Measurements from ENCODE around the gene GPC5.

Gene GPC5

GRCh38 chr13:91464336-91464735 is 65.9 kb downstream of the GPC5 start:
- DNase-seq: no peak

- no peak for DNase-seq
Measured at GRCh38 chr13:91467236-91467635, 68.8 kb downstream of the GPC5 start.

- DNase-seq: no peak
Measured at GRCh38 chr13:91468301-91468700, 69.9 kb downstream of the GPC5 start.

GRCh38 chr13:91470084-91470621 is 71.7 kb downstream of the GPC5 start:
- DNase-seq: no peak

GRCh38 chr13:91470681-91471080 is 72.3 kb downstream of the GPC5 start:
- no peak for DNase-seq

GRCh38 chr13:91482427-91482826 is 84.0 kb downstream of the GPC5 start:
- DNase-seq: no peak

- no peak for DNase-seq
Measured at GRCh38 chr13:91491980-91492379, 93.6 kb downstream of the GPC5 start.

GRCh38 chr13:91493442-91493841 is 95.0 kb downstream of the GPC5 start:
- no peak for DNase-seq

GRCh38 chr13:91498298-91498697 is 99.9 kb downstream of the GPC5 start:
- DNase-seq: no peak

GRCh38 chr13:91504216-91504615 is 105.8 kb downstream of the GPC5 start:
- DNase-seq: no peak

- DNase-seq: no peak
Measured at GRCh38 chr13:91506759-91507158, 108.3 kb downstream of the GPC5 start.

- no peak for DNase-seq
Measured at GRCh38 chr13:91510058-91510457, 111.6 kb downstream of the GPC5 start.

- no peak for DNase-seq
Measured at GRCh38 chr13:91513790-91514189, 115.4 kb downstream of the GPC5 start.

GRCh38 chr13:91516799-91517198 is 118.4 kb downstream of the GPC5 start:
- DNase-seq: no peak

GRCh38 chr13:91520952-91521351 is 122.5 kb downstream of the GPC5 start:
- no peak for DNase-seq

- DNase-seq: no peak
Measured at GRCh38 chr13:91523116-91523515, 124.7 kb downstream of the GPC5 start.

GRCh38 chr13:91526543-91527033 is 128.2 kb downstream of the GPC5 start:
- no peak for DNase-seq

- DNase-seq: no peak
Measured at GRCh38 chr13:91529739-91530482, 131.5 kb downstream of the GPC5 start.

- DNase-seq: no peak
Measured at GRCh38 chr13:91531646-91532045, 133.2 kb downstream of the GPC5 start.

GRCh38 chr13:91533354-91533753 is 134.9 kb downstream of the GPC5 start:
- DNase-seq: no peak

GRCh38 chr13:91534996-91535395 is 136.6 kb downstream of the GPC5 start:
- no peak for DNase-seq

GRCh38 chr13:91537376-91537775 is 139.0 kb downstream of the GPC5 start:
- DNase-seq: no peak

- no peak for DNase-seq
Measured at GRCh38 chr13:91539286-91540157, 141.1 kb downstream of the GPC5 start.

Data from CD4-positive, alpha-beta T cell treated with Interleukin-6 for 4 hours (primary cell).